KMS-11 (cell line): ENCODE results near the gene ZNF385B.

Source experiments
- H2AFZ ChIP-seq: fragments of 200-600 bp; sonication (generic); 2 replicates; pipeline ENCODE4 v1.6.1; 2016; ENCODE audit warnings: antibody characterized with exemption, mixed run types, low read depth
- H3K27ac ChIP-seq: fragments of 200-600 bp; sonication (generic); 2 replicates; pipeline ENCODE4 v1.6.1; 2016; ENCODE audit warnings: mild to moderate bottlenecking, mixed run types
- H3K27me3 ChIP-seq: fragments of 200-600 bp; sonication (generic); 2 replicates; pipeline ENCODE4 v1.6.1; 2017; ENCODE audit warnings: mild to moderate bottlenecking, low read depth, mixed run types, moderate library complexity; ENCODE audit not compliant: insufficient read depth
- H3K36me3 ChIP-seq: fragments of 200-600 bp; sonication (generic); 2 replicates; pipeline ENCODE4 v1.6.1; 2017; ENCODE audit warnings: mild to moderate bottlenecking, mixed run types; ENCODE audit not compliant: insufficient read depth
- H3K4me1 ChIP-seq: fragments of 200-600 bp; sonication (generic); 2 replicates; pipeline ENCODE4 v1.6.1; 2016; ENCODE audit warnings: mild to moderate bottlenecking, low read depth, mixed run types; ENCODE audit not compliant: poor library complexity, severe bottlenecking
- H3K4me2 ChIP-seq: fragments of 200-600 bp; sonication (generic); 2 replicates; pipeline ENCODE4 v1.7.0; 2016; ENCODE audit warnings: mild to moderate bottlenecking, mixed run types
- H3K4me3 ChIP-seq: fragments of 200-600 bp; sonication (generic); IDR thresholded peaks from 2 replicates; pipeline ENCODE4 v1.6.1; 2017; ENCODE audit warnings: low read depth, low read length, mixed read lengths; ENCODE audit not compliant: insufficient read depth
- H3K79me2 ChIP-seq: fragments of 200-600 bp; sonication (generic); 2 replicates; pipeline ENCODE4 v1.6.1; 2016; ENCODE audit warnings: low read depth, mixed run types; ENCODE audit not compliant: insufficient read depth
- H3K9ac ChIP-seq: fragments of 200-600 bp; sonication (generic); 2 replicates; pipeline ENCODE4 v1.6.1; 2016; ENCODE audit warnings: mild to moderate bottlenecking, mixed run types
- H4K20me1 ChIP-seq: fragments of 200-600 bp; sonication (generic); 2 replicates; pipeline ENCODE4 v1.6.1; 2016; ENCODE audit warnings: mild to moderate bottlenecking, mixed run types; ENCODE audit not compliant: insufficient read depth
- TF ChIP-seq, protein P1 (sequence below): fragments of 200-600 bp; sonication (generic); conservative IDR thresholded peaks from 2 replicates; pipeline ENCODE4 v1.6.1; 2017; ENCODE audit warnings: low read depth, mild to moderate bottlenecking, antibody characterized with exemption, low read length, moderate library complexity, mixed read lengths

Gene ZNF385B

DNA sequence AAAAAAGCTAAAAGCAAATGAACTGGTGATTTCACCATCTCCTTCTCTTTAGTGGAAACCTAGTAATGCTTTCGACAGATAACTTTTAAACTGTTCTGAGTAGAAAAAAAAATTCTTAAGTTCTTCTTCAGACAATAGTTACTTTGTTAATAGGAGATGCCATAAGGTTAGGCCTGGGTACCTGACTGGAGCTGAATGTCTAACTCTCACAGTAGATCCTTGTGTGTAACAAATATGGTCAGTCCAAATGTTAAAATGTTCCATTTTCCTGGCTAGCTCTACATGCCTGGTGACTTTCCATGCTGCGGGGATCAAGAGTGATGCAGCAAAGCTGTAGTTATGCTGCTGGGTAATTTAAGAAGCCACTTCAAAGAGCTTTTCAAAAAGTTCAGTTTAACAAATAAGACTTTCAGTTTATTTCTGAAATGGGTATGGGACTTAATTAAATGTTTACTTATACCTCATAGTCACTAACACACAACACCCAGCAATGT is 332.8 kb downstream of the ZNF385B start:
- Histone ChIP-seq H3K4me3 (no peak overlapping the region), H3K4me1 (no peaks in the 10 kb centered on the region), H3K27ac (no peak overlapping the region), H3K36me3 (no peaks in the 10 kb centered on the region), H3K9ac (no peak overlapping the region), H4K20me1 (no peaks in the 10 kb centered on the region), H3K27me3 (no peaks in the 10 kb centered on the region), H3K4me2 (no peak overlapping the region), H3K79me2 (no peaks in the 10 kb centered on the region), H2AFZ (no peak overlapping the region)
- TF ChIP-seq, protein P1, sequence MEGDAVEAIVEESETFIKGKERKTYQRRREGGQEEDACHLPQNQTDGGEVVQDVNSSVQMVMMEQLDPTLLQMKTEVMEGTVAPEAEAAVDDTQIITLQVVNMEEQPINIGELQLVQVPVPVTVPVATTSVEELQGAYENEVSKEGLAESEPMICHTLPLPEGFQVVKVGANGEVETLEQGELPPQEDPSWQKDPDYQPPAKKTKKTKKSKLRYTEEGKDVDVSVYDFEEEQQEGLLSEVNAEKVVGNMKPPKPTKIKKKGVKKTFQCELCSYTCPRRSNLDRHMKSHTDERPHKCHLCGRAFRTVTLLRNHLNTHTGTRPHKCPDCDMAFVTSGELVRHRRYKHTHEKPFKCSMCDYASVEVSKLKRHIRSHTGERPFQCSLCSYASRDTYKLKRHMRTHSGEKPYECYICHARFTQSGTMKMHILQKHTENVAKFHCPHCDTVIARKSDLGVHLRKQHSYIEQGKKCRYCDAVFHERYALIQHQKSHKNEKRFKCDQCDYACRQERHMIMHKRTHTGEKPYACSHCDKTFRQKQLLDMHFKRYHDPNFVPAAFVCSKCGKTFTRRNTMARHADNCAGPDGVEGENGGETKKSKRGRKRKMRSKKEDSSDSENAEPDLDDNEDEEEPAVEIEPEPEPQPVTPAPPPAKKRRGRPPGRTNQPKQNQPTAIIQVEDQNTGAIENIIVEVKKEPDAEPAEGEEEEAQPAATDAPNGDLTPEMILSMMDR = no peak

DNA sequence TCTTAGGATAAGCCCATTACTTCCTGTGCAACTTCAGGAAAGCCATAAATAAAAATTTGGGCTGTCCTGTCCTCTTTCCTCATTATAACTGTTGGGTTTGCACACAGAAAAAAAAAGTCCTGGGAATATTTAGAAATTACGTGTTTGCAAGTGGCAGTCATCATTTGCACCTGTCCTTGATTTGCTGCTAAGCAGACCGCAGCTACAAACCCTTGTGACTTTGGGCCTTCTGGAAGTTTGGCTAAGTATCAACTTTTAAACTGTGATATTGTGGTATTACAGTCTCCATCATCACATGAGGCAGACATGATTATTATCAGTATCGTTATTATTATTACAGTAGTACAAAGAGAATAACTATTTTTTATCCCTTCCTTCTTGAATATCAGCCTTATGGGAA is 336.1 kb downstream of the ZNF385B start:
- TF ChIP-seq, protein P1 = no peak
- Histone ChIP-seq H3K36me3 (no peaks in the 10 kb centered on the region), H2AFZ (no peak overlapping the region), H3K4me2 (no peak overlapping the region), H3K79me2 (no peaks in the 10 kb centered on the region), H3K4me3 (no peak overlapping the region), H3K27me3 (no peaks in the 10 kb centered on the region), H3K4me1 (peaks cover 6% of the 10 kb centered on the region), H3K27ac (no peak overlapping the region), H4K20me1 (no peaks in the 10 kb centered on the region), H3K9ac (no peak overlapping the region)

DNA sequence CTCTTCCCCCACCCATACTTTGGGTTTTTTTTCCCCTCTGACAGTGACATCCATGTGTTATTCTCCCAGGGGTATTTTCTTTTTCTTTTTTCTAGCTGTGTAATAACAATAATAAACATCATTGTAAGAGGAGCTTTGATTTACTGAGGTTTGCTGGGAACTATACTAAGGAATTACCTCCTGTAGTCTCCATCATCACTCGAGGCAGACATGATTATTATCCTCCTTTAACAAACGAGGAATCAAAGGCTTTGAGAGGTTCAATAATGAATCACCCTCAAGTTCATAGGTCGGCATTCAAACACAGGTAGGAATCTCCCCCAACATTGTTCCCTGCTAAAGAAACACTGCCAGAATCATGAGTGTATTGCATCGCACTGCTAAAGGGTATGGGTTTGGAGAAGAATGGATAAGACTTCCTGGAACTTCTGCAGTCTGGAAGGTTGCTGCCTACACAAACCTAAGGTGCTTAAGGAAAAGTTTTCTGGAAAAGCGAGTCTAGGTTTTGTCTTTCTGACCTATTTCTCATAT is 336.5 kb downstream of the ZNF385B start:
- no peak overlapping the region for H3K9ac ChIP-seq
- H2AFZ ChIP-seq = no peak overlapping the region
- no peaks in the 10 kb centered on the region for H3K36me3 ChIP-seq
- H3K4me2 ChIP-seq = no peak overlapping the region
- TF ChIP-seq, protein P1 = no peak
- no peaks in the 10 kb centered on the region for H3K27me3 ChIP-seq
- no peak overlapping the region for H3K27ac ChIP-seq
- H3K79me2 ChIP-seq = no peaks in the 10 kb centered on the region
- no peak overlapping the region for H3K4me3 ChIP-seq
- peaks cover 6% of the 10 kb centered on the region for H3K4me1 ChIP-seq
- no peaks in the 10 kb centered on the region for H4K20me1 ChIP-seq

DNA sequence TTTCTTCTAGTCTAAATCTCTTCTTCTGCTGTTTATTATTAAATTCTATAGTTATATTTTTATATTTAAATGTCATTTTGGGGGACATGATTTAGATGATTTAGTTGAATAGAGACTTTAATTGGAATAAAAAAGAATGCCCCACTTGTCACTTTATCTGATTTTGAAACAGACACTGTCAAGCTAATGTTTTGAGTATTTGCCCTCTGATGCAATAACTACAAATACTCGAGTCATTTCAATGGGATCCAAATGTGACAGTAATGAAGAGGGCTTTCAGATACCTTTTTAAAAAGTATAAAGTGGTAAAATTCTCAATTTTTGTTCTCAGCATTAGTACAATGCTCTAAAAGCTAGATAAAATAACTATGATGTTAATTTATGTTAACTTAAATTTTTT is 339.5 kb downstream of the ZNF385B start:
- Histone ChIP-seq H3K9ac (no peak overlapping the region), H2AFZ (no peak overlapping the region), H4K20me1 (no peaks in the 10 kb centered on the region), H3K79me2 (no peaks in the 10 kb centered on the region), H3K4me2 (no peak overlapping the region), H3K4me3 (no peak overlapping the region), H3K27me3 (no peaks in the 10 kb centered on the region), H3K4me1 (peaks cover 6% of the 10 kb centered on the region), H3K36me3 (no peaks in the 10 kb centered on the region), H3K27ac (no peak overlapping the region)
- TF ChIP-seq, protein P1 = no peak
